GM12874 (cell line): ENCODE results near the gene ELOB.

ENCODE experiments used
- TF ChIP-seq, protein P1 (sequence below): IDR thresholded peaks from 2 replicates; pipeline ENCODE4 v1.5.1; 2011; ENCODE audit warnings: low read depth, mild to moderate bottlenecking, control low read depth, low read length, moderate library complexity; ENCODE audit not compliant: insufficient read depth

Gene ELOB

DNA sequence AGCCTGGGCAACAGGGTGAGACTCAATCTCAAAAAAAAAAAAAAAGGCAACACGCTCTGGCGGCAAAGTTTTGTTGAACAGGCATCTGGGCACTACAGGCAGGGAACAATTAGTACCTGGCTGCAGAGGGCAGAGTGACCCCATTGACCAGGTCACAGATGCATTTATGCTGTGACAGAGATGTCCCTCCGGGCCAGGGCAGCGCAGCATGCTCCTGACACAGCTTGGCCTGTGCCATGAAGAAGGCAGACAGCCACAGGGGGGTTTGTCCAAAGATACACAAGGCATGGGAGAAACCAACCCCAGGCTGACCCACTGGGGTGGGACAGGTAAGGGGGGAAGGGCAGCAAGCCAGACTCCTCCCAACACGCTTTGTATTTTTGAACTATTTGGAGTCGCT is 32.4 kb downstream of the ELOB start:
- TF ChIP-seq, protein P1, sequence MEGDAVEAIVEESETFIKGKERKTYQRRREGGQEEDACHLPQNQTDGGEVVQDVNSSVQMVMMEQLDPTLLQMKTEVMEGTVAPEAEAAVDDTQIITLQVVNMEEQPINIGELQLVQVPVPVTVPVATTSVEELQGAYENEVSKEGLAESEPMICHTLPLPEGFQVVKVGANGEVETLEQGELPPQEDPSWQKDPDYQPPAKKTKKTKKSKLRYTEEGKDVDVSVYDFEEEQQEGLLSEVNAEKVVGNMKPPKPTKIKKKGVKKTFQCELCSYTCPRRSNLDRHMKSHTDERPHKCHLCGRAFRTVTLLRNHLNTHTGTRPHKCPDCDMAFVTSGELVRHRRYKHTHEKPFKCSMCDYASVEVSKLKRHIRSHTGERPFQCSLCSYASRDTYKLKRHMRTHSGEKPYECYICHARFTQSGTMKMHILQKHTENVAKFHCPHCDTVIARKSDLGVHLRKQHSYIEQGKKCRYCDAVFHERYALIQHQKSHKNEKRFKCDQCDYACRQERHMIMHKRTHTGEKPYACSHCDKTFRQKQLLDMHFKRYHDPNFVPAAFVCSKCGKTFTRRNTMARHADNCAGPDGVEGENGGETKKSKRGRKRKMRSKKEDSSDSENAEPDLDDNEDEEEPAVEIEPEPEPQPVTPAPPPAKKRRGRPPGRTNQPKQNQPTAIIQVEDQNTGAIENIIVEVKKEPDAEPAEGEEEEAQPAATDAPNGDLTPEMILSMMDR = no peak

DNA sequence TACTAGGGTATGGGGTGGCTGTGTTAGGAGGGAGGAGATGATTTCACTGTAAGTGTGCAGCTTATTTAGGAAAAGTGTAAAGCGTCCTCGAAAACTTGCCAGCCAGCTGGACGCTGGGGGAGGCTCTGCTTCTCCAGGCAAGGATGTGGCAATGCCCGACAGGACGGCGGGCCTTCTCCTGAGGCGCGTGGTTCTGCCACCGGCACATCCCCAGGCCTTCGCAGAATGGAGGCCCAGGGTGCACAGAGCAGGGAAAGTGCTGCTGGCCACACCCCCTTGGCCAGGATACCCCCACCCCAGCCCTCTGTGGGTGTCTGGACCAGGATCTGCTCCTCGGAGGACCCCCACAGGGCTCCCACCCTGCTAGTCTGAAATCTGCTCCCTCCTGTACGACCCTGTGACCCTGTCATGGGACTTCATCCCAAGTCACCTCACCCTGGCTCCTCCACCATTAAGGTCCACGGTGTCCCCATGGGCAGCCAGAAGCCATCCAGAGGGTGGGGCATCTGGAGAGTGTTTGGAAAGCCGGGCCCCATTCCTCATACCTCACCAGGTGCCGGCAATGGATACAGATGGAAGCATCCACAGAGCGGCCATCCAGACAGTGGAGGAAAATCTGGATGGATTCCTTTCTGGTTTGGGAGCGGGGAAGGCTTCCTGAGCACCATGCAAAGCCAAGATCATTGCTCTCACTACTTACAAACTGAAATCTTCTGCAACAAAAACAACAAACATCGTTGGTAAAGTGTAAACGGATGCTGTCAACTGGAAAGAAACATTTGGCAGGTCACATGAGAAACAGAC is 33.9 kb downstream of the ELOB start:
- TF ChIP-seq, protein P1 = no peak

DNA sequence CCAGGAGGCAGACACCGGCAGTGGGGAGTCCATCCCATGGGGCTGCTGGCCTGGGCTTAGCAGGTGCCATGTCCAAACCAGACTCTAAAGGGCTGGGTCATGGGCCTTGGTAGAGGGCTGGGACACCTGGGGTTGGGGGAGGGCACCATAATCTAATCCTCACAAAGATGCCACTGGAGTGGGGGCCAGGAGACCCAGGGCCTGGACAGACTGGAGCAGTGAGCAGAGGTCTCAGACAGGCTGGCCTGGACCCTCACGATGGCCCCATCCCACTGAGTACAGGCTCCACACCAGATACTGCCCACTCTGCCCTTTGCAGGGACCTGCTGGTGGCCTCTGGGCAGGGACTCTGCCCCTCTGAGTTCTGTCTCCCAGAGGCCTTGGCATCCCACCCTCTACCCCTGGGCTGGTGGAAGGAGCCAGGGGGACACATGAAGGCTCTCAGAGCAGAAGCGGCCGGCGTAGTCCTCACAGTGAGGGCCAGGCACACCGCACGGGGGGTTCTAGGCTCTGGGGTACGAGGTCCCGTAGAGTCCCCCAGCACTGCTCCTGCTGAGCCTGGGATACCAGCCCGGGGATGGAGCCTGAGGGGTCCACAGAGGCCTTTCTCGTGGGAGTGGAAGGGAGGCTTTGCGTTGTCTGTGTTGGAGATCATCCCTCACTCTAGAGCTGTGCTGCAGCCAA is 34.6 kb downstream of the ELOB start:
- TF ChIP-seq, protein P1 = no peak

- TF ChIP-seq, protein P1 = no peak
These were observed 35.9 kb downstream of the ELOB start for GRCh38 chr16:2741168-2741567.

GRCh38 chr16:2740476-2740875 is 36.6 kb downstream of the ELOB start:
- TF ChIP-seq, protein P1 = no peak

- TF ChIP-seq, protein P1 = no peak
These were observed 37.3 kb downstream of the ELOB start for GRCh38 chr16:2739625-2740430.

DNA sequence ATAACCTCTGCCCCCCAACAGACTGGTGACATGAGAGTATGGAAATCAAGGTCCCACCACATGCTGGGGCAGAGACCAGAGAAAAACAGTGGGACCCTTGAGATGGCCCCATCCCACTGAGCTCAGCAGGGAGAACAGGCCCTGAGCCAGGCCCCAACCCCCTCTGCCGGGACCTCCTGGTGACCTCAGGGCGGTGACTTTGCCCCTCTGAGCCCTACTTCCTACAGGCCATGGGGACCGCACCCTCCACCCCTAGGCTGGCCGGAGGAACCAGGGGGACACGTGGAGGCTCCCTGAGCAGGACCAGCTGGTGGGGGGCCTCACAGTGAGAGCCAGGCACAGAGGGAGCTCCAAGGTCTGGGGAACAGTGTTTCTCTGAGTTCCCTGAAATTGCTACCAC is 38.5 kb downstream of the ELOB start:
- TF ChIP-seq, protein P1 = no peak
